Heart left ventricle (tissue), 16 donors: ENCODE results near the gene LSM12. TPM values are rescaled to one million over a fixed set of nuclear protein-coding genes. Genes with fewer than 3 reads are reported as not detected.
"Not testable (repeated sequence)": the region's sequence is repeated elsewhere in the genome, so short reads cannot be mapped to it uniquely, and the experiment has no call there.

Experiments used
- ATAC-seq, 4 donors: fragments of 200-7000 bp; cut with Tn5 transposase; one replicate each; pipeline ENCODE4 v1.9.1; 2020 to 2022; ENCODE audit warnings: moderate library complexity in 4 of 4, mild to moderate bottlenecking in 3 of 4, moderate number of reproducible peaks in 1 of 4
- DNase-seq, 5 donors: peaks; one replicate each; pipeline ENCODE4 v3.0.0-alpha.2; 2020
- H3K27ac ChIP-seq, 12 donors: fragments of 200-600 bp; sonication (generic) in 4 of 12; one replicate each; pipeline versions ENCODE4 v1.5.0 to v1.8.0; 2016 to 2022; ENCODE audit warnings: mild to moderate bottlenecking in 2 of 12
- H3K27me3 ChIP-seq, 9 donors: fragments of 200-600 bp; sonication (generic) in 2 of 9; one replicate each; pipeline versions ENCODE4 v1.5.1 to v1.8.0; 2016 to 2022; ENCODE audit warnings: mild to moderate bottlenecking in 3 of 9
- H3K36me3 ChIP-seq, 9 donors: fragments of 200-600 bp; sonication (generic) in 2 of 9; one replicate each; pipeline versions ENCODE4 v1.5.0 to v1.8.0; 2018 to 2022; ENCODE audit warnings: mild to moderate bottlenecking in 2 of 9
- H3K4me1 ChIP-seq, 12 donors: fragments of 200-600 bp; sonication (generic) in 4 of 12; one replicate each; pipeline versions ENCODE4 v1.5.0 to v1.8.0; 2016 to 2022; ENCODE audit warnings: mild to moderate bottlenecking in 3 of 12
- H3K4me3 ChIP-seq, 12 donors: fragments of 200-600 bp; sonication (generic) in 4 of 12; one replicate each; pipeline versions ENCODE4 v1.5.0 to v1.8.0; 2017 to 2022; ENCODE audit warnings: mild to moderate bottlenecking in 9 of 12, moderate library complexity in 4 of 12
- H3K9me3 ChIP-seq, 12 donors: fragments of 200-600 bp; sonication (generic) in 4 of 12; one replicate each; pipeline versions ENCODE4 v1.5.0 to v1.8.0; 2016 to 2022; ENCODE audit warnings: mild to moderate bottlenecking in 1 of 12
- POLR2A ChIP-seq, 2 donors: fragments of 450-650 bp; IDR thresholded peaks; one replicate each; pipeline ENCODE4 v1.6.1; 2017; ENCODE audit warnings: antibody characterized with exemption in 2 of 2, mild to moderate bottlenecking in 2 of 2, moderate library complexity in 2 of 2
- WGBS, 4 donors: extraction: QIAGEN DNeasy Blood & Tissue Kit in 2 of 4; methylation state at CpG; one replicate each; pipeline versions ENCODE4 v1.1.5 to v1.1.7; 2013 to 2018; 5-methylcytosine and 5-hydroxymethylcytosine counted together
- intact Hi-C, 10 donors: fragments of 100-400 bp; cut with DNase I; formaldehyde crosslinking; loops; one replicate each; pipeline versions ENCODE4 v1.11.1 to v1.14.2; 2022
- polyA plus RNA-seq, 2 donors: library from polyadenylated mRNA; stranded (reverse); fragments of 200-250 nt; gene quantifications; one replicate each; pipeline ENCODE4 v1.2.3, GENCODE V29; 2013
- total RNA-seq, 9 donors: library from RNA; depleted of rRNA in 2 of 9; stranded (reverse); fragments of >200 nt in 2 of 9; fragmentation: NEBNext Ultra II Directional in 3 of 9; extraction: Animal tissue kit (Norgen Biotek cat#: 25700) in 3 of 9; gene quantifications; one replicate each; pipeline versions ENCODE4 v1.1.0 to v1.2.4, GENCODE V29; 2016 to 2023
- TF ChIP-seq, protein P1 (sequence below), 12 donors: fragments of 200-600 bp; sonication (generic) in 4 of 12; IDR thresholded peaks; one replicate each; pipeline versions ENCODE4 v1.5.0 to v1.8.0; 2018 to 2022; ENCODE audit warnings: antibody characterized with exemption in 12 of 12, mild to moderate bottlenecking in 5 of 12
- donor health status: ischemic (EF 13 %, LVEDD 7.1; RV severe dilation, severe dysfunction).
- donor health status: healthy with polysubstance abuse.
- donor health status: DM: no; HTN: yes; CAD: no.
- donor health status: DM: no; HTN: no; CAD: no.
- donor health status: ischemic (EF 25% LVEDD 6.9; RV normal size, moderate dysfunction).
- donor health status: ischemic (EF 25% LVEDD 5.7; RV mildly dilated, moderate dysfunction).
- donor health status: healthy.
- donor health status: DM: yes; HTN: yes; CAD: no.
- donor health status: ischemic (EF 35%, LVEDD 5.7; RV mildly dilated, moderate dysfunction).
- donor health status: nonischemic (EF 11% LVEDD 7.7; RV severe dilation, severe dysfunction).
- donor health status: DM: yes; HTN: yes; CAD: no.
- donor health status: PGD.
- donor health status: ischemic (EF 29% LVEDD 5.4; RV normal size, mild dysfunction).
- donor health status: nonischemic (EF 23%, LVEDD 6.1; RV moderate dilation, normal function).

The LSM12 gene
- total and polyA plus RNA-seq, 11 donors, result 30.8 to 55.6 (median 43.7) TPM

DNA sequence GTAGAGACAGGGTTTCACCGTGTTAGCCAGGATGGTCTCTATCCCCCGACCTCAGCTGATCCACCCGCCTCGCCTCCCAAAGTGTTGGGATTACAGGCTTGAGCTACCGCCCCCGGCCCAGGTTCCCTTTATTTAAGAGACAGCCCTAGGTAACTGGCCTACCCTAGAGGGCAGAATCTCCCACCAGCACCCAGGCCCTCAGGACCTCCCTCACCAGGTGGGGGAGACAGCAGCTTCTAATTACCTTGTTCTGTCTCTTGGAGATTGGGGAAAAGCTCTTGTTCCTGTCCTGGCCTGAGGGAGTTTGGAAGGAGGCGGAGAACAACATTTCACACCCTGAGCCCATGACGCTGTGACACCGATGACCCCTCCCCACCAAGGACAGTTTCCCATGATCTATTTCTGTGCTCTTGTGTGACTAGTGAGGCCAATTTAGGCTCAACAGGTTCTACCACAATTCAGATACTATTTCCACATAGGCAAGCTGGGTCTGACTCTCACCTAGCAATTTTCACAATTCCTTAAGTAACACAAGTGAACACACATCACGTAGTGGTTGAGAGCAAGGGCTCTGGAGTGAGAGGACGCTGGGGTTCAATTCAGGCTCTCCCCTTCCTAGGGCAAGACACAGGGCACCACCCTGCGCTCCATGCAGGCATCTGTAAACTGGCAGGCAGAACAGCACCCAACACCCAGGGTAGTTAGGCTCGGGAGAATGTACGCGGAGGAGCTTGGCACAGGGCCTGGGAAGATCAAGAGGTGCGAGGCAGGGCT, 36.6 kb upstream of the LSM12 start:
- TF ChIP-seq POLR2A (IDR thresholded peaks at IDR 0.05), result no peak
- TF ChIP-seq, protein P1, sequence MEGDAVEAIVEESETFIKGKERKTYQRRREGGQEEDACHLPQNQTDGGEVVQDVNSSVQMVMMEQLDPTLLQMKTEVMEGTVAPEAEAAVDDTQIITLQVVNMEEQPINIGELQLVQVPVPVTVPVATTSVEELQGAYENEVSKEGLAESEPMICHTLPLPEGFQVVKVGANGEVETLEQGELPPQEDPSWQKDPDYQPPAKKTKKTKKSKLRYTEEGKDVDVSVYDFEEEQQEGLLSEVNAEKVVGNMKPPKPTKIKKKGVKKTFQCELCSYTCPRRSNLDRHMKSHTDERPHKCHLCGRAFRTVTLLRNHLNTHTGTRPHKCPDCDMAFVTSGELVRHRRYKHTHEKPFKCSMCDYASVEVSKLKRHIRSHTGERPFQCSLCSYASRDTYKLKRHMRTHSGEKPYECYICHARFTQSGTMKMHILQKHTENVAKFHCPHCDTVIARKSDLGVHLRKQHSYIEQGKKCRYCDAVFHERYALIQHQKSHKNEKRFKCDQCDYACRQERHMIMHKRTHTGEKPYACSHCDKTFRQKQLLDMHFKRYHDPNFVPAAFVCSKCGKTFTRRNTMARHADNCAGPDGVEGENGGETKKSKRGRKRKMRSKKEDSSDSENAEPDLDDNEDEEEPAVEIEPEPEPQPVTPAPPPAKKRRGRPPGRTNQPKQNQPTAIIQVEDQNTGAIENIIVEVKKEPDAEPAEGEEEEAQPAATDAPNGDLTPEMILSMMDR (IDR thresholded peaks at IDR 0.05), result no peak
- intact Hi-C loops, result no loop called here
- no peaks in the 10 kb centered on the region for H3K9me3 ChIP-seq
- H3K27me3 ChIP-seq, result no peaks in the 10 kb centered on the region
- H3K27ac ChIP-seq, result peak overlapping the region in 11 of 12 donors; percentile 10 to 80 (median 61)
- peaks cover 0 to 40% (median 4%) of the 10 kb centered on the region in 9 donors for H3K36me3 ChIP-seq
- peak in 3 of 5 donors; percentile 57 to 81 (median 64) for DNase-seq
- 63 to 69% (median 66%) methylated on average over 16 of the region's 16 CpGs for WGBS, 4 donors
- H3K4me1 ChIP-seq, result peaks cover 2 to 94% (median 69%) of the 10 kb centered on the region in 12 donors
- H3K4me3 ChIP-seq, result no peak overlapping the region
- peak; percentile 44 to 71 (median 60) for ATAC-seq

- ATAC-seq, H3K9me3 ChIP-seq, DNase-seq, intact Hi-C loops, H3K27me3 ChIP-seq, H3K4me3 ChIP-seq: not testable (repeated sequence)
- Histone ChIP-seq H3K36me3 (peaks cover 0 to 38% (median 4%) of the 10 kb centered on the region in 9 donors), H3K27ac (peak overlapping the region in 1 of 12 donors; percentile 69), H3K4me1 (peaks cover 5 to 94% (median 70%) of the 10 kb centered on the region in 12 donors)
- WGBS, 4 donors, result 74 to 82% (median 77%) methylated on average over 6 of the region's 6 CpGs
These were observed 35.4 kb upstream of the LSM12 start for GRCh38 chr17:44101858-44102257.

DNA sequence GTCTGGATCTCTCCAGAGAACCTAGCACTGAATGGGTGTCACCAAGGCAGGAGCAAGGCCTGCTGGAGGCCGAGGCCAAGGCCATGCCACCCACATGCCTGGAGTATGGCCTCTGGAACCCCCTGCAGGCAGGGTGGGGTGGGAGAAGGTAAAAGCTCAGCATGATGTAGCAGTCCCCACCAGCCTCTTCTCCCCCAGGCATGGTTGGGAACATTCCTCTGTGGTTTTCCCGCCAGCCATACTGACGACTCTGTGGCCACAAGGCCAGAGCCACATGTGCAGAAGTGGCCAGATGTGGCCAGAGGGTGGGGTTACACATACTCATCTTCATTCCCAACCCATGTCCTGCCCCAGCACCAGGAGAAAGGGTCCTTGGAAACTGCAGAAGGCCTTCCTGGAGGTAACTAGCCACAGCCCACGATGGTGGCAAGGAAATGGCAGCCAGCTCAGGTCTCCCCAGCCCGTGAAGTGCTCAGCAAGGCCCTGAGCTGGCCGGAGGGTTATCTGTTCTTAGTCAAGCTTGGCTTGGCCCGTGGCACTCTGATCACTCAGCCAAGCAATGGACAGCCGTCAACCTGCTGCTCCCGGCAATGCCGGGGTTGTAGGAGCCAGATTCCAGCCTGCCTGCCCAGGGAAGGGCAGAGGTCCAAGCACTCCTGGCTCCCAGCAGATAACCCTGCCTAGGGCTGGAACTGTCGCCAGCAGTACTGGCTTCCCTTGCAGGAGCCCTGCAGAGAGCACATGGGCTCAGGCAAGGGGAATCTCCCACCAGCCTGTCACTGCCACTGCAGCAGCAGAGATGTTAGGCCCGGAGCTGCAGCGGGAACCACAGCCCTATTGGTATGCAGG, 30.9 kb upstream of the LSM12 start:
- Histone ChIP-seq H3K4me1 (peaks cover 5 to 78% (median 61%) of the 10 kb centered on the region in 12 donors), H3K36me3 (peaks cover 0 to 27% (median 13%) of the 10 kb centered on the region in 9 donors), H3K27me3 (no peaks in the 10 kb centered on the region), H3K27ac (peak overlapping the region in 11 of 12 donors; percentile 83 to 98 (median 90)), H3K4me3 (no peak overlapping the region), H3K9me3 (no peaks in the 10 kb centered on the region)
- WGBS, 4 donors, result 32 to 47% (median 46%) methylated on average over 2 to 13 of the region's 13 CpGs
- no peak for TF ChIP-seq POLR2A (IDR thresholded peaks at IDR 0.05)
- TF ChIP-seq, protein P1 (IDR thresholded peaks at IDR 0.05), result no peak
- intact Hi-C loops, result loop anchor here in 2 of 10 donors (1.0 to 10.0 kb wide), 2 partner anchors 14 to 63 kb away; no protein-coding TSS in a partner anchor
- ATAC-seq, result peak; percentile 84 to 89 (median 86)
- peak; percentile 79 to 91 (median 85) for DNase-seq

- peaks cover 5 to 65% (median 50%) of the 10 kb centered on the region in 12 donors for H3K4me1 ChIP-seq
- DNase-seq (peak; percentile 77 to 90 (median 86)), ATAC-seq (peak; percentile 68 to 82 (median 73))
- H3K36me3 ChIP-seq, result peaks cover 0 to 38% (median 27%) of the 10 kb centered on the region in 9 donors
- TF ChIP-seq, protein P1 (IDR thresholded peaks at IDR 0.05), result peak in 8 of 12 donors; percentile 24 to 48 (median 26)
- TF ChIP-seq POLR2A (IDR thresholded peaks at IDR 0.05), result no peak
- 14 to 19% (median 16%) methylated on average over 12 of the region's 12 CpGs for WGBS, 4 donors
- intact Hi-C loops, result loop anchor here in 2 of 10 donors (2.0 to 10.0 kb wide), 2 partner anchors 17 to 61 kb away; no protein-coding TSS in a partner anchor
- no peaks in the 10 kb centered on the region for H3K9me3 ChIP-seq
- H3K4me3 ChIP-seq, result peak overlapping the region in 10 of 12 donors; percentile 3 to 62 (median 38)
- H3K27ac ChIP-seq, result peak overlapping the region; percentile 78 to 98 (median 90)
- no peaks in the 10 kb centered on the region for H3K27me3 ChIP-seq
These were observed 29.4 kb upstream of the LSM12 start for GRCh38 chr17:44095647-44096496.
